GM23338 (cell line): ENCODE data around the gene CCDC187. TPM values are rescaled to one million over a fixed set of nuclear protein-coding genes. Genes with fewer than 3 reads are reported as not detected.

Source experiments
- ATAC-seq: fragments of 200-7000 bp; cut with Tn5 transposase; 3 replicates; pipeline ENCODE4 v1.9.1; 2020
- DNase-seq: peaks from one replicate; pipeline ENCODE4 v3.0.0-alpha.2; 2015; ENCODE audit warnings: low spot score
- H2AFZ ChIP-seq: fragments of 200-600 bp; sonication (generic); 2 replicates; pipeline ENCODE4 v1.8.0; 2016; ENCODE audit warnings: antibody characterized with exemption, mild to moderate bottlenecking, moderate library complexity
- H3F3A ChIP-seq: fragments of 200-600 bp; sonication (generic); replicated peaks from 2 replicates; pipeline ENCODE4 v1.8.0; 2017; ENCODE audit warnings: antibody characterized with exemption, mixed run types, low read depth
- H3K27ac ChIP-seq: fragments of 200-600 bp; sonication (generic); 2 replicates; pipeline ENCODE4 v1.6.1; 2016; ENCODE audit warnings: low read depth
- H3K27me3 ChIP-seq: fragments of 200-600 bp; sonication (generic); 2 replicates; pipeline ENCODE4 v1.8.0; 2016; ENCODE audit warnings: mild to moderate bottlenecking, mixed run types, moderate library complexity; ENCODE audit not compliant: insufficient read depth
- H3K36me3 ChIP-seq: fragments of 200-600 bp; sonication (generic); 2 replicates; pipeline ENCODE4 v1.8.0; 2016; ENCODE audit warnings: mild to moderate bottlenecking; ENCODE audit not compliant: insufficient read depth
- H3K4me1 ChIP-seq: fragments of 200-600 bp; sonication (generic); 2 replicates; pipeline ENCODE4 v1.8.0; 2016; ENCODE audit warnings: mild to moderate bottlenecking, moderate library complexity; ENCODE audit not compliant: insufficient read depth
- H3K4me2 ChIP-seq: fragments of 200-600 bp; sonication (generic); 2 replicates; pipeline ENCODE4 v1.7.1; 2017; ENCODE audit warnings: mixed run types
- H3K4me3 ChIP-seq: fragments of 200-600 bp; sonication (generic); 2 replicates; pipeline ENCODE4 v1.6.1; 2016; ENCODE audit warnings: mixed run types
- H3K79me2 ChIP-seq: fragments of 200-600 bp; sonication (generic); replicated peaks from 2 replicates; pipeline ENCODE4 v1.8.0; 2017; ENCODE audit warnings: mild to moderate bottlenecking; ENCODE audit not compliant: insufficient read depth
- H3K9me2 ChIP-seq: fragments of 200-600 bp; sonication (generic); 2 replicates; pipeline ENCODE4 v1.8.0; 2017; ENCODE audit not compliant: insufficient read depth
- H4K20me1 ChIP-seq: fragments of 200-600 bp; sonication (generic); replicated peaks from 2 replicates; pipeline ENCODE4 v1.8.0; 2017; ENCODE audit warnings: mild to moderate bottlenecking; ENCODE audit not compliant: insufficient read depth
- H3K27ac Mint-ChIP-seq: 2 replicates; pipeline ENCODE4 v1.8.0; 2020; ENCODE audit warnings: inconsistent platforms, mild to moderate bottlenecking, moderate library complexity, mixed read lengths
- H3K27me3 Mint-ChIP-seq: 3 replicates; pipeline ENCODE4 v1.8.0; 2022; ENCODE audit warnings: low read depth, mild to moderate bottlenecking, moderate library complexity, mixed read lengths, inconsistent platforms; ENCODE audit not compliant: insufficient read depth, poor library complexity
- H3K36me3 Mint-ChIP-seq: 3 replicates; pipeline ENCODE4 v1.8.0; 2021; ENCODE audit warnings: low read depth, mild to moderate bottlenecking, inconsistent platforms, moderate library complexity, mixed read lengths
- H3K4me1 Mint-ChIP-seq: 3 replicates; pipeline ENCODE4 v1.8.0; 2020; ENCODE audit warnings: mild to moderate bottlenecking, inconsistent platforms, mixed read lengths
- H3K4me3 Mint-ChIP-seq: 3 replicates; pipeline ENCODE4 v1.8.0; 2021; ENCODE audit warnings: moderate library complexity, mild to moderate bottlenecking, inconsistent platforms, mixed read lengths
- H3K9me3 Mint-ChIP-seq: 3 replicates; pipeline ENCODE4 v1.8.0; 2020; ENCODE audit warnings: moderate library complexity, mild to moderate bottlenecking, inconsistent platforms, mixed read lengths
- EZH2phosphoT487 ChIP-seq: fragments of 200-600 bp; sonication (generic); IDR thresholded peaks from one replicate; pipeline ENCODE4 v1.8.1; 2018; ENCODE audit warnings: antibody characterized with exemption; ENCODE audit not compliant: unreplicated experiment
- JUNB ChIP-seq: IDR thresholded peaks from one replicate; pipeline ENCODE4 v1.6.1; 2016; ENCODE audit warnings: antibody characterized with exemption; ENCODE audit not compliant: unreplicated experiment
- POLR2AphosphoS5 ChIP-seq: IDR thresholded peaks from 2 replicates; pipeline ENCODE4 v1.6.1; 2016; ENCODE audit warnings: antibody characterized with exemption, low read depth
- REST ChIP-seq: IDR thresholded peaks from one replicate; pipeline ENCODE4 v1.6.1; 2018; ENCODE audit warnings: antibody characterized with exemption; ENCODE audit not compliant: unreplicated experiment
- STAT1 ChIP-seq: IDR thresholded peaks from one replicate; pipeline ENCODE4 v1.6.1; 2016; ENCODE audit warnings: antibody characterized with exemption; ENCODE audit not compliant: unreplicated experiment
- ZNF114 ChIP-seq: fragments of 250-450 bp; sonication (Bioruptor Pico); IDR thresholded peaks from 2 replicates; pipeline ENCODE4 v1.5.0; 2020; ENCODE audit warnings: mild to moderate bottlenecking, moderate library complexity
- ZNF331 ChIP-seq: fragments of 250-450 bp; sonication (Bioruptor Pico); IDR thresholded peaks from 2 replicates; pipeline ENCODE4 v1.5.0; 2020; ENCODE audit warnings: low read depth, mild to moderate bottlenecking, moderate library complexity
- polyA plus RNA-seq: library from polyadenylated mRNA; unstranded; fragments of >200 nt; fragmentation: Nextera tagmentation; extraction: Ambion mirVana; gene quantifications from 2 replicates; pipeline ENCODE4 v1.2.1, GENCODE V29; 2016
- total RNA-seq: library from RNA; depleted of rRNA; stranded (reverse); fragments of >200 nt; shearing (Covaris generic); gene quantifications from 2 replicates; pipeline ENCODE4 v1.2.3, GENCODE V29; 2014
- TF ChIP-seq, protein P1 (sequence below): fragments of 250-450 bp; sonication (Bioruptor Pico); IDR thresholded peaks from 2 replicates; pipeline ENCODE4 v1.5.0; 2020; ENCODE audit warnings: mild to moderate bottlenecking, moderate library complexity
- TF ChIP-seq, protein P2 (sequence below): IDR thresholded peaks from 2 replicates; pipeline ENCODE4 v1.6.1; 2016; ENCODE audit warnings: antibody characterized with exemption

The CCDC187 gene
- total and polyA plus RNA-seq, 2 experiments from 2014 or later = 0.14 TPM; not detected in 1

GRCh38 chr9:136331556-136332481, 27.9 kb upstream of the CCDC187 start (continued):
- TF ChIP-seq REST = no peak
- TF ChIP-seq ZNF331 (CRISPR knock-in tag) = no peak

GRCh38 chr9:136331030-136331429, 27.1 kb upstream of the CCDC187 start:
- TF ChIP-seq JUNB = no peak
- TF ChIP-seq, protein P1, sequence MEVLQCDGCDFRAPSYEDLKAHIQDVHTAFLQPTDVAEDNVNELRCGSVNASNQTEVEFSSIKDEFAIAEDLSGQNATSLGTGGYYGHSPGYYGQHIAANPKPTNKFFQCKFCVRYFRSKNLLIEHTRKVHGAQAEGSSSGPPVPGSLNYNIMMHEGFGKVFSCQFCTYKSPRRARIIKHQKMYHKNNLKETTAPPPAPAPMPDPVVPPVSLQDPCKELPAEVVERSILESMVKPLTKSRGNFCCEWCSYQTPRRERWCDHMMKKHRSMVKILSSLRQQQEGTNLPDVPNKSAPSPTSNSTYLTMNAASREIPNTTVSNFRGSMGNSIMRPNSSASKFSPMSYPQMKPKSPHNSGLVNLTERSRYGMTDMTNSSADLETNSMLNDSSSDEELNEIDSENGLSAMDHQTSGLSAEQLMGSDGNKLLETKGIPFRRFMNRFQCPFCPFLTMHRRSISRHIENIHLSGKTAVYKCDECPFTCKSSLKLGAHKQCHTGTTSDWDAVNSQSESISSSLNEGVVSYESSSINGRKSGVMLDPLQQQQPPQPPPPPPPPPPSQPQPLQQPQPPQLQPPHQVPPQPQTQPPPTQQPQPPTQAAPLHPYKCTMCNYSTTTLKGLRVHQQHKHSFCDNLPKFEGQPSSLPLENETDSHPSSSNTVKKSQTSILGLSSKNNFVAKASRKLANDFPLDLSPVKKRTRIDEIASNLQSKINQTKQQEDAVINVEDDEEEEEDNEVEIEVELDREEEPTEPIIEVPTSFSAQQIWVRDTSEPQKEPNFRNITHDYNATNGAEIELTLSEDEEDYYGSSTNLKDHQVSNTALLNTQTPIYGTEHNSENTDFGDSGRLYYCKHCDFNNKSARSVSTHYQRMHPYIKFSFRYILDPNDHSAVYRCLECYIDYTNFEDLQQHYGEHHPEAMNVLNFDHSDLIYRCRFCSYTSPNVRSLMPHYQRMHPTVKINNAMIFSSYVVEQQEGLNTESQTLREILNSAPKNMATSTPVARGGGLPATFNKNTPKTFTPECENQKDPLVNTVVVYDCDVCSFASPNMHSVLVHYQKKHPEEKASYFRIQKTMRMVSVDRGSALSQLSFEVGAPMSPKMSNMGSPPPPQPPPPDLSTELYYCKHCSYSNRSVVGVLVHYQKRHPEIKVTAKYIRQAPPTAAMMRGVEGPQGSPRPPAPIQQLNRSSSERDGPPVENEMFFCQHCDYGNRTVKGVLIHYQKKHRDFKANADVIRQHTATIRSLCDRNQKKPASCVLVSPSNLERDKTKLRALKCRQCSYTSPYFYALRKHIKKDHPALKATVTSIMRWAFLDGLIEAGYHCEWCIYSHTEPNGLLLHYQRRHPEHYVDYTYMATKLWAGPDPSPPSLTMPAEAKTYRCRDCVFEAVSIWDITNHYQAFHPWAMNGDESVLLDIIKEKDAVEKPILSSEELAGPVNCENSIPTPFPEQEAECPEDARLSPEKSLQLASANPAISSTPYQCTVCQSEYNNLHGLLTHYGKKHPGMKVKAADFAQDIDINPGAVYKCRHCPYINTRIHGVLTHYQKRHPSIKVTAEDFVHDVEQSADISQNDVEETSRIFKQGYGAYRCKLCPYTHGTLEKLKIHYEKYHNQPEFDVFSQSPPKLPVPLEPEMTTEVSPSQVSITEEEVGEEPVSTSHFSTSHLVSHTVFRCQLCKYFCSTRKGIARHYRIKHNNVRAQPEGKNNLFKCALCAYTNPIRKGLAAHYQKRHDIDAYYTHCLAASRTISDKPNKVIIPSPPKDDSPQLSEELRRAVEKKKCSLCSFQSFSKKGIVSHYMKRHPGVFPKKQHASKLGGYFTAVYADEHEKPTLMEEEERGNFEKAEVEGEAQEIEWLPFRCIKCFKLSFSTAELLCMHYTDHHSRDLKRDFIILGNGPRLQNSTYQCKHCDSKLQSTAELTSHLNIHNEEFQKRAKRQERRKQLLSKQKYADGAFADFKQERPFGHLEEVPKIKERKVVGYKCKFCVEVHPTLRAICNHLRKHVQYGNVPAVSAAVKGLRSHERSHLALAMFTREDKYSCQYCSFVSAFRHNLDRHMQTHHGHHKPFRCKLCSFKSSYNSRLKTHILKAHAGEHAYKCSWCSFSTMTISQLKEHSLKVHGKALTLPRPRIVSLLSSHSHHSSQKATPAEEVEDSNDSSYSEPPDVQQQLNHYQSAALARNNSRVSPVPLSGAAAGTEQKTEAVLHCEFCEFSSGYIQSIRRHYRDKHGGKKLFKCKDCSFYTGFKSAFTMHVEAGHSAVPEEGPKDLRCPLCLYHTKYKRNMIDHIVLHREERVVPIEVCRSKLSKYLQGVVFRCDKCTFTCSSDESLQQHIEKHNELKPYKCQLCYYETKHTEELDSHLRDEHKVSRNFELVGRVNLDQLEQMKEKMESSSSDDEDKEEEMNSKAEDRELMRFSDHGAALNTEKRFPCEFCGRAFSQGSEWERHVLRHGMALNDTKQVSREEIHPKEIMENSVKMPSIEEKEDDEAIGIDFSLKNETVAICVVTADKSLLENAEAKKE (CRISPR knock-in tag) = no peak
- TF ChIP-seq, protein P2, sequence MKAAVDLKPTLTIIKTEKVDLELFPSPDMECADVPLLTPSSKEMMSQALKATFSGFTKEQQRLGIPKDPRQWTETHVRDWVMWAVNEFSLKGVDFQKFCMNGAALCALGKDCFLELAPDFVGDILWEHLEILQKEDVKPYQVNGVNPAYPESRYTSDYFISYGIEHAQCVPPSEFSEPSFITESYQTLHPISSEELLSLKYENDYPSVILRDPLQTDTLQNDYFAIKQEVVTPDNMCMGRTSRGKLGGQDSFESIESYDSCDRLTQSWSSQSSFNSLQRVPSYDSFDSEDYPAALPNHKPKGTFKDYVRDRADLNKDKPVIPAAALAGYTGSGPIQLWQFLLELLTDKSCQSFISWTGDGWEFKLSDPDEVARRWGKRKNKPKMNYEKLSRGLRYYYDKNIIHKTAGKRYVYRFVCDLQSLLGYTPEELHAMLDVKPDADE = no peak
- TF ChIP-seq EZH2phosphoT487 = no peak
- no peak for TF ChIP-seq REST
- no peak for TF ChIP-seq POLR2AphosphoS5
- TF ChIP-seq ZNF114 = no peak
- no peak for TF ChIP-seq STAT1
- Histone ChIP-seq H4K20me1 (no peaks in the 10 kb centered on the region), H3K79me2 (no peaks in the 10 kb centered on the region; the same call in 1 of the 2 replicates)

More at GRCh38 chr9:136331030-136331429, 27.1 kb upstream of the CCDC187 start:
- Histone ChIP-seq H3K36me3 (no peaks in the 10 kb centered on the region), H2AFZ (no peak overlapping the region), H3K4me2 (no peak overlapping the region), H3F3A (0 out of 2 replicates have a peak, but pooled peaks cover 3% of the 10 kb centered on the region), H3K9me2 (no peaks in the 10 kb centered on the region), H3K4me3 (no peak overlapping the region), H3K27ac (no peak overlapping the region), H3K27me3 (no peaks in the 10 kb centered on the region), H3K4me1 (peaks cover 15% of the 10 kb centered on the region)
- peaks cover 8% of the 10 kb centered on the region for H3K27me3 Mint-ChIP-seq
- H3K4me3 Mint-ChIP-seq = no peak overlapping the region
- DNase-seq = no peak
- H3K4me1 Mint-ChIP-seq = peaks cover 8% of the 10 kb centered on the region
- ATAC-seq = no peak
- no peaks in the 10 kb centered on the region for H3K36me3 Mint-ChIP-seq
- no peaks in the 10 kb centered on the region for H3K9me3 Mint-ChIP-seq
- H3K27ac Mint-ChIP-seq = no peak overlapping the region
